Measurements from ENCODE around the gene SOCS3.
A peak's percentile ranks its signal among the peaks of the same experiment; 100 is the strongest.

Gene SOCS3, protein sequence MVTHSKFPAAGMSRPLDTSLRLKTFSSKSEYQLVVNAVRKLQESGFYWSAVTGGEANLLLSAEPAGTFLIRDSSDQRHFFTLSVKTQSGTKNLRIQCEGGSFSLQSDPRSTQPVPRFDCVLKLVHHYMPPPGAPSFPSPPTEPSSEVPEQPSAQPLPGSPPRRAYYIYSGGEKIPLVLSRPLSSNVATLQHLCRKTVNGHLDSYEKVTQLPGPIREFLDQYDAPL

DNA sequence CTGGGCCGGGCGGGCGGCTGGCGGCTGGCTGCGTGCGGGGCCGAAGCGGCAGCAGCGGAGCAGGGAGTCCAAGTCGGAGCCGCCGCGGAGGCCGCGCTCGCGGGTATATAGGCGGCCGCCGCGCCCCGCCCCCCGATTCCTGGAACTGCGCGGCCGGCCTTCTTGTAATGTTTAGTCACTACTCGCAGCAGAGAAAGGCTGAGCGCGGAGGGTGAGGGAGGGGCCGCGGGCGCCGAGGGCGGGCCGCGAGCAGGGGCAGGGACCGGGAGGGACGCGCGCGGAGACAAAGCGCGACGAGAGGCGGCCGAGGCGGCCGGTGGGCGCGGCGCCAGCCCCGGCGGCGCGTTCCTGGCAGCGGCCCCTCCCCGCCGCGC is at the start of gene SOCS3:
TSS of gene SOCS3 (minus strand) at position 81 of the 374 bp plus-strand sequence. CDS start 982 bp downstream, outside the sequence.
- DNase-seq (ENCODE audit: low read depth), result peak; percentile 97
- peak within 1 kb of the TSS; percentile 58 for H3K4me3 ChIP-seq (ENCODE audit: low read length)
- no peak for TF ChIP-seq CTCF (IDR thresholded peaks at IDR 0.05; ENCODE audit: insufficient read depth, low read depth, low read length, missing control alignments)

- no peak for TF ChIP-seq CTCF (IDR thresholded peaks at IDR 0.05; ENCODE audit: insufficient read depth, low read depth, low read length, missing control alignments)
- no peak for DNase-seq (ENCODE audit: low read depth)
- H3K4me3 ChIP-seq (ENCODE audit: low read length), result no peak overlapping the region
Observed at GRCh38 chr17:78409191-78409928, 49.5 kb upstream of the SOCS3 start.

GRCh38 chr17:78408476-78409050 is 48.7 kb upstream of the SOCS3 start:
- no peak overlapping the region for H3K4me3 ChIP-seq (ENCODE audit: low read length)
- DNase-seq (ENCODE audit: low read depth), result no peak
- no peak for TF ChIP-seq CTCF (IDR thresholded peaks at IDR 0.05; ENCODE audit: insufficient read depth, low read depth, low read length, missing control alignments)

- TF ChIP-seq CTCF (IDR thresholded peaks at IDR 0.05; ENCODE audit: insufficient read depth, low read depth, low read length, missing control alignments), result no peak
- peak; percentile 57 for DNase-seq (ENCODE audit: low read depth)
- H3K4me3 ChIP-seq (ENCODE audit: low read length), result no peak overlapping the region
Observed at GRCh38 chr17:78407387-78408000, 47.6 kb upstream of the SOCS3 start.

GRCh38 chr17:78406920-78407319 is 47.0 kb upstream of the SOCS3 start:
- no peak overlapping the region for H3K4me3 ChIP-seq (ENCODE audit: low read length)
- no peak for TF ChIP-seq CTCF (IDR thresholded peaks at IDR 0.05; ENCODE audit: insufficient read depth, low read depth, low read length, missing control alignments)

DNA sequence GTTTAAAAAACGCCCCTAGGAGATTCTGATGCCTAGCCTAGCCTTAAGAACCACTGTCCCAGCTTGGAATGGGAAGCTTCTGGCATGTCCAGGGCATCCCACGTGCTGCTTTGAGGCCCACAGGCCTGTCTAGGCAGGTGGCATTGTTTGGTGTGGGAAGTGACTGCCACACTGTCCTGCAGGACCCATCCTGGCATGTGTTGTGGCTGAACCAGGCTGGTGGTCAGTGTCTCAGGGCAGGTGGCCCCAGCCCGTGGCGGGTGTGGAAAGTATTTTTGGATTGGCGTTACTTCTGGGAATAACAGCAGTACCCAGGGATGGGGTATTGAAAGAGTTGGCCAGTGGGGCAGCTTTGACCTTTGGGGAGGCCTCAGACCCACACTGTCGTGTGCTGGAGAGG is 46.5 kb upstream of the SOCS3 start:
- DNase-seq (ENCODE audit: low read depth), result no peak
- TF ChIP-seq CTCF (IDR thresholded peaks at IDR 0.05; ENCODE audit: insufficient read depth, low read depth, low read length, missing control alignments), result no peak
- H3K4me3 ChIP-seq (ENCODE audit: low read length), result no peak overlapping the region

More at GRCh38 chr17:78406920-78407319, 47.0 kb upstream of the SOCS3 start:
- no peak for DNase-seq (ENCODE audit: low read depth)
